ENCODE results near the gene MARCKS.
"Not testable (repeated sequence)": the region's sequence is repeated elsewhere in the genome, so short reads cannot be mapped to it uniquely, and the experiment has no call there.

The MARCKS gene

DNA sequence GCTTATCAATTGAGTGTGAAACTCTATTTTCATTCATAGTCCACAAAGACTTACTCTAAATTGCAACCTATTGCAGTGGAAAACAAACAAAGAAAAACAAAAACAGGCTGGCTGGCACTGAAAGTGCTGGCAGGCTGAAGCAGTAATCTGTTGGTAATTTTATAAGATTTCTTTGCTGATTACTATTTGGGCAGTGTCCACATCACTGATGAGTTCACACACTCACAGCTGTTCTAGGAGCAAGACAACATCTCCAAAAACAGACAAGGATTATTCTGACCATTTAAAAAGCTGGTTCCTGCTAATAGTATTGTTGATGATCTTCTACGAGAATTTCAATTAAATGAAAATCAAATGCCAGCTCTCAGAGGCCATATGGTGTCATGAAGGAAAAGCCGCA lies 26.9 kb downstream of the MARCKS start:
- ATAC-seq (no peak), DNase-seq (no peak)

DNA sequence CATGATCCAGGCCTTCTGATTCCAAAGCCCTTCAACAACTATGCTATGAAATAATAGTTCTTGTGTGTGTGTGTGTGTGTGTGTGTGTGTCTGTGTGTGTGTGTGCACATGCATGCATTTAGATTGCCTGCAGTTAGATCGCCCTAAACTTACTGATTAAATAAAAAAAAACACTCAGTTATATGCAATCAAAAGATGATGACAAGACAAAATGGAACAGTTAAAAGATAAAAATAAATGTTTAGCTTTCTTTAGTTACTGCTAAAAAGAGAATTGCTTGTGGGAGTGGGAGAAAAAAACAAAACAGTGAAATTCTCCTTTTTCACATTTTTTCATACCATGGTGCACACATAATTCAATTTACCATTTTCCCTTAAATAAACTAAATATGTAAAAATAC lies 29.4 kb downstream of the MARCKS start:
- no peak for DNase-seq

DNA sequence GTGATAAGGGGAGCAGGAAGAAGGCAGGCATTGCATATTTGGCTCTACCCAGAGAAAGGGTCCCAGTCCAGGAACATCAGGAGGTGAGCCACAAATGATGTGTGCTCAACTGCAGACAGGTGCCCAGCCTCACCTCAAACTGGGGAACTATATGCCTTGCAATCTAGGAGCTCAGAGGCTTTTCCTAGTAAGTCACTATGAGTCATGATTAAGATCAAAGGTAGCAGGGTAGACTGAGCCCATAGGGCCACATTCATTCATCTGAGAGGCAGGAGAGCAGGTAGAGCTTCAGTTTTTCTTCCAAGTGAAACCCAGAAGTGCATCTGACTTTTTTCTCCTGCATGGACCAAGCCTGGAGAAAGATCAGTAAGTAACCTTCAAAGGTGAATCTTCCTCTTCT lies 31.3 kb downstream of the MARCKS start:
- DNase-seq (no peak), ATAC-seq (no peak)

More for the DNA sequence above, 29.4 kb downstream of the MARCKS start:
- ATAC-seq, result no peak

DNA sequence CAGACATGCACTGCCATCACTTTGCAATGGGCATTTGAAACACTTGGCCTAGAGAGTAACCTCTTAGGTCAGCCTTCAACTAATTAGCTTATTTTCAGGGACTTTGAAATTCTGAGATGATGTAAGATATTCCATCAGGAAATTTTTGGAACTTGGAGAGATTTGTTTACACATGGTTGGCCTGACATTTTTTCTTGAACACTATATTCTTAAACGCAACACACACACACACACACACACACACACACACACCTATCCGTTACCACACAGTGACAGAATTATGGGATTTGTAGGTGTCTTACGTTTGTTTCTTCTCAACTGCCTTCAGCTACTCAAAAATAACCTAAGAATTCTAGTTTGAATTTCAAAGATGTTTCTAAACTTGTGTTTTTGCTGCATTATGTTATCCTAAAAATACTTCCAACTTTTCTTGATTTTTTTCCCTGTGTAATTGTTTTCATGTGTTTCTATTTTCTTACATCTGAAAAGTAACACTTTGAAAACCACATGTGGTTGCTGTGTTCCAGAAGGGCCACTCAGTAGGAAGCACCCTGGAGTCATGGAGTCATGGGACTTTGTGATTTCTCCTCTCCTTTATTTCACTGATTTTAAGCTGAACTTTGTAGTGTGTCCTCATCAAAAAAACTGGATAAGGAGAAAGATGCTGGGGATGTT lies 31.9 kb downstream of the MARCKS start:
- ATAC-seq, result no peak
- no peak for DNase-seq

DNA sequence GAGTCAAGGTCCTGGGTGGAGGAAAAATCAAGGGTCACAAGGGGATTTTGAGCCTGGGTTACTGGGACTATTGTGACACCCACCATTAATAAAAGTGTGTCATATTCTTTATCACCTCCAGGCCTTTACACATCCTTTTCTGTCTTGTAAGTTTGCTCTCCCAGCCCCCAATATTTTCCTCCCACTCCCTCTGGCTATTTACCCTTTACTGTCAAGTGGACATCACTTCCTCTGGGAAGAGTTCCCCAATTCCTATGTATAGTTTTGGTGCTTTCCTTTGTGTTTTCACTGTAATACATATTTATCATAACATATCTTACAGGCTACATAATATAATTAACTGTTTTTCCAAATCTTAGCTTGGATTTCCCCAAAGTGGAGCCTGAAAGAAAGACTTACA lies 36.3 kb downstream of the MARCKS start:
- DNase-seq (no peak), ATAC-seq (no peak)

DNA sequence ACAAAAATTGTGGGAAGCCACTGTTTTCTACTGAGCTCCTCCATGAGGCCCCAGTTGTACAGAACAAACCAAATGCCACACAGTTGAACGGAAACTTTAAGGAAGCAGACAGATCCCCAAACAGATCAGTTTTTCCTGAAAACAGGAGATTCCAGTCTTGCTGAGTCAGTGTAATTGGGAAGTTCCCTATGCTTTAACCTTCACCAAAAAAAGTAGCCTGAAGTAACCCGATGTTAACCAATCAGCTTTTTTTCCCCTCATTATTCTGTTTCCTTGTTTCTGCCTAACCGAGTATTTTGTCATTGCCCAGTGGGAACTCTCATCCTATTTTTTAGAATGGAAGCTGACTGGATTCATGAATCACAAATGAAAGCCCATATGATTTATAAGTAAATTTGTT lies 36.7 kb downstream of the MARCKS start:
- DNase-seq, result no peak
- no peak for ATAC-seq

DNA sequence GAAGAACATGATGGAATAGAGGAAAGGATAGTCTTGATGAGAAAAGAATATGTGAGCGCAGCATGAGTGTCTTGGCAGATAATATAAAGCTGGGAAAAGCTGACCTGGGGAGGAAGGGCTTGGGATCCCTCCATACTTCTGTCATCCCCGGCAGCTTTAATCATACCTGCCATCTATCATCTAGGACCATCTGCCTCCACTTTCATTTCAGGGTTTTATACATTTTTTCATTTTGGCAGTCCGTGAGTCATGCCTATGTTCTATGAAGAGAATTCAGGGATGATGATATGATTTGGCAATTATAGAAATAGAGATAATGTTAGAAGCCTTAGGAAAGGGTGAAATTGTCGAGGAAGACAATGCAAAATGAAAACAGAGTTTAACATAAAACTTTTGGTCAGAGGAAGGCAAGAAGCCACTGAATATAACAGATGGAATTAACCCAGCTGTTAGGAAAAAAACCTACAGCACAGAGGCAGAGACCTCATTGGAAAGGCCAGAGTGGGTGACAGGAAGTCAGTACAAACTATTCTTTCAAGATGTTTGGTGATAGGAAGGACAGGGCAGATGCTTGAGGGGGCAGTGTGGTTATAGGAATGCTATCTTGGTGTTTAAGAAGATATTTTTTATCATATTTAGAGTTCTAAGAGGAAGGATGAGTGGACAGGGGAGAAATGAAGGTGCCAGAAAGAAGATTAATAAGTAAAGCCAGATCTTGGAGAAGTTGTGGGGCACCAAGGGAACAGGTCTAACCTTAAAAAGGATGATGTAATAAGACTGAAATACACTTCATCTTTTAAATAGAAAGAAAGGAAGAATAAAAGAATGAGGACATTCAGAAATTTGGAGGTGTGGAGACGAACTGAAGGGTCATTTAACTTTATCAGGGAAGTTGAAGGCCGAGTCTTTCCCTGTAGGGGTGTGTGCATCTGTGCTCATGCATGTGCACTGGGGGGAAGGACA lies 37.8 kb downstream of the MARCKS start:
- ATAC-seq, result no peak
- DNase-seq, result no peak

DNA sequence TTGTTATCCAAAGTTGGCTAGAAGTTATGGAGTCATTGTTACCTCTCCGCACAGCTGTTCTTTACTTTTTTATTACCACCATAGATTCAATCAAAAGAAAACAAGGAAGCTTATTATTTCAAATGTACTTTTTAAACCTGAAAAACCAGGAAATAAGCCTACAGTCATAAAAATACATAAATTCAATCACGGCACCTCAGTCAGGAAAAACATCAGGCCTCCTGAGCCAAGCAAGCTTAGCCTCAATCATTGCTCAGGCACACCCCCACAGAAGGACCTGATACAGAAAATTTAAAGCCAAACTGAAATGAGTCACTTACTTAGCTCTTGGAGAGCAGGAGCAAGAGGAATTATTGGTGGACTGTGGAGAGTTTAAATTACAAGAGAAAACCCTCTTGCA lies 44.3 kb downstream of the MARCKS start:
- ATAC-seq, result no peak
- no peak for DNase-seq

DNA sequence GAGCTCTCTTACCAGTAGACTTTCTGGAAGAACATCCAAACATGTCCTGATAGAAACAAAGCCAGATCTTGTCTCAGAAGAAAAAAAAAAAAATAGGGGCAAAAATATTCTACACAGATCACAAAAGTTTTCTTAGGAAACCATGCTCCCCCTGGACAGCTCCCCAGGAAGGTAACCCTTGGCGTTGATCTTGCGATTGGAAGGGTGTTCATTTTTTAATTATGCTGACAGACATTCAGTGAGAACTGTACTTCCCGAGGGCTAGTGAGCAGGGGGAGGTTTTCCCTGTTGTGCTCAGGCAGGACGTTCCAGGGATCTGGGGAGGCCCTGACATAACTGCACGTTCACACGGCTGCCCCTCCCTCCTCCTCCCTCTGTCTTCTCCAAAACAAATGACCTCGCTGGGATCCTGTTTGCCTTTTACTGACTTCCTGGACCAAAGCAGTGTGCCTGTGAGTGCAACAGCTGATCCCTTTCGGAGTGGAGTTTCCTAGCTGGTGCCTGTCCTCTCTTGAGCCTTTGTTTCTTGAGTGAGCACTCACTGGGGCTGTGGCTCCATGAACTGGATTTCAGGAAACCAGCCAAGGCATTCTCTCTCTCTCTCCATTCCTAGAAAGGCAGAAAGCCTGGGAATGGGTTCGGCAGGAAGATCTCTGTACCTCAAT lies 46.7 kb downstream of the MARCKS start:
- ATAC-seq (no peak), DNase-seq (no peak)

DNA sequence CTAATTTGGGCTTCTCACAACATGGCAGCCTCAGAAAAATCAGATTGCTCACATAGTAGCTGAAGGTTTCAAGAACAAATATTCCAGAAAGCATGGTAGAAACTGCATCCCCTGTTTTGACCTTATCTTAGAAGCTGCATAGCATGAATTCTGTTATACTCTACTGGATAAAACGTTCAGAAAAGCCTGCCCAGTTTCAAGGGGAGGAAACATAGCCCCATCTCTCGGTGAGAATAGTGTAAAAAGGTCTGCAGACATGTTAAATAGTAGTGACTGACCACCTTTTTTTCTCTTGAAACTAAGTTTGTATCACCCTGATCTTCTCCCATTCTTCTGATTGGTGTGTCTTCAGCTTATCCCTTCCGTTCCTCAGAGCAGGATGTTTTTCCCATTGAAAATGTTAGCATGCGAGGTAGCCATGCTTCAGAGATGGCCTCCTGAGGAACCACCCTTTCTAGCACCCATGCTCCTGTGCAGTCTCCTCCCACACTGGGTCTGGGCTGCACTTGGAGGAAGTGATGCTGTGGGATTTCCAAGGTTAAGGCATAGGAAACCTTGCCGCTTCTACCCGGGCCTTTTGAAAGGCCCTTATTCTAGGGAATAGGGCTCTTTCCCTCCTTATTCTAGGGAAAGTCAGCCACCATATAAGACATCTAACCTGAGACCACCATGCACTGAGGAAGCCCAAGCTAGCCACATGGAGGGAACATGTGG lies 50.1 kb downstream of the MARCKS start:
- ATAC-seq (no peak), DNase-seq (no peak)

DNA sequence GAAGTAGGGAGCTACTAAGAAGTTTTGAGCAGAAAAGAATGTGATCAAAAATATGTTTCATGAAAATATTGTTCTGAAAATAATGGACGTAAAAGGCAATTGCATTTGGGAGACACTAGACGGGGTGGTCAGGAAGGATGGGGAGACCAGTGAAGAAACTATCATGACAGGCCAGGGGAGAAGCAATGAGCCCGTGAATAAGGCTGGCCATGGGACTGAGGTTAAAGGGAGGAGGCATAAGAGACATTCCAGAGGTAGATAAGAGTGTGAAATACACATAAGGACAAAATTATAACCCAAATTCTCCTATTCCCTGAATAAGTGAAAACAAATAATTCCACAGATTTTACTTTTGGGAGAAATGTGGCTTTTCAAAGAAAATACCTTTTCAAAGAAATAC lies 51.7 kb downstream of the MARCKS start:
- no peak for DNase-seq
- no peak for ATAC-seq

DNA sequence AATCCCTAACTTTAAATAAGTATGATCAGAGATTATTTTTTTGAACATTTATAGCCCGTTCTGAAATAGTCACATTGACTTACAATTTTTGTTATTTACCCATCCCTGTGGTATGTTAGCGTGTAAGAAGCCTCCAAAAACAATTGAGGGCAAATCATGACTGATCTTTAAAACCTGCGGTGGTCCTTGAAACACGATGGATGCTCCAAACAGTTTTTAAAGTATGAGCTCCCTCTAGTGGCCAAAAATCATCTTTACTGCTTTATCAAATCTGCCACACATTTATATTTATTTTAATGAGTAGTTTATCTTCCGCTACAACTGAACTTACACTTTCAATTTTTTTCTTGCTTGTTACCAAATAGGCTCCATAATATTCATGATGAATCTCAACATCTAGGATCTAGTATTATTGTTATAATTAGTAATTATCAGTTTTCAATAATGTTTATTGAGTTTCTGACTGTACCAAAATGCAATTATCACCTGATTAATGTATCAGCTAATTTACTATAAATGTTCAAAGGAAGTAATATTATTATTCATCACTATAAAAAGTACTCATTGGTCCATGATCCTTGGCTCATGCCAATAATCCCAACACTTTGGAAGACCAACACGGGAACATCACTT lies 52.2 kb downstream of the MARCKS start:
- ATAC-seq (peak; percentile 43), DNase-seq (no peak)

DNA sequence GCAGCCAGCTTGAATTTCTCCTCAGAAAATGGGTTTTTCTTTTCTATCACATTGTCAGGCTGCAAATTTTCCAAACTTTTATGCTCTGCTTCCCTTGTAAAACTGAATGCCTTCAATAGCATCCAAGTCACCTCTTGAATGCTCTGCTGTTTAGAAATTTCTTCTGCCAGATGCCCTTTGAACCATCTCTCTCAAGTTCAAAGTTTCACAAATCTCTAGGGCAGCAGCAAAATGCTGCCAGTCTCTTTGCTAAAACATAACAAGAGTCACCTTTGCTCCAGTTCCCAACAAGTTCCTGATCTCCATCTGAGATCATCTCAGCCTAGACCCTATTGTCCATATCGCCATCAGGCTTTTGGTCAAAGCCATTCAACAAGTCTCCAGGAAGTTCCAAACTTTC lies 53.1 kb downstream of the MARCKS start:
- DNase-seq, ATAC-seq: not testable (repeated sequence)
